DND-41 (cell line): ENCODE data around the gene WDR18.

Source experiments
- EZH2 ChIP-seq: IDR thresholded peaks from 3 replicates; pipeline ENCODE4 v1.6.1; 2012; ENCODE audit warnings: borderline replicate concordance, low read depth, mild to moderate bottlenecking, moderate library complexity, low read length, inconsistent platforms; ENCODE audit not compliant: severe bottlenecking
- TF ChIP-seq, protein P1 (sequence below): IDR thresholded peaks from 2 replicates; pipeline ENCODE4 v1.5.1; 2012; ENCODE audit warnings: borderline replicate concordance, low read length, moderate library complexity, mild to moderate bottlenecking; ENCODE audit not compliant: poor library complexity, severe bottlenecking; ENCODE audit errors: extremely low read depth

DNA sequence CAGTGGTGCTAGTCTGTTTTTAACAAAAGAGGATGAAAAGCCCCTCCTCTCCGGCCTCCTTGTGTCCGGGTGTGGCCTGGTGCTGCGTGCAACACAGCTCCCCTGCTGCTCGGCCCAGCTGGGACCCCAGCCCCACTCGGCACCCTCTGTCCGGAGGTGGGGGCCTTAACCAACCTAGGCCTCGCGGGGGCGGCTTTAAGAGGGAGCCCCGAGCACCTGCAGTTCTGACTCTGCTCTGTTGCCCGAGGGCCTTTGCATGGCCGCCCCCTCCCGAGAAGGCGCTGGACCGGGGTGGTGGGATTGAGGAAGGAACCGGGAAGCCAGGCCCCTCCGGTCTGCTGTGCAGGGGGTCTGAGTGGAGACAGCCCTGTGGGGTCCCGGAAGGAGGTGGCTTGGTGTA, 10.4 kb downstream of the WDR18 start:
- TF ChIP-seq EZH2 = no peak
- TF ChIP-seq, protein P1, sequence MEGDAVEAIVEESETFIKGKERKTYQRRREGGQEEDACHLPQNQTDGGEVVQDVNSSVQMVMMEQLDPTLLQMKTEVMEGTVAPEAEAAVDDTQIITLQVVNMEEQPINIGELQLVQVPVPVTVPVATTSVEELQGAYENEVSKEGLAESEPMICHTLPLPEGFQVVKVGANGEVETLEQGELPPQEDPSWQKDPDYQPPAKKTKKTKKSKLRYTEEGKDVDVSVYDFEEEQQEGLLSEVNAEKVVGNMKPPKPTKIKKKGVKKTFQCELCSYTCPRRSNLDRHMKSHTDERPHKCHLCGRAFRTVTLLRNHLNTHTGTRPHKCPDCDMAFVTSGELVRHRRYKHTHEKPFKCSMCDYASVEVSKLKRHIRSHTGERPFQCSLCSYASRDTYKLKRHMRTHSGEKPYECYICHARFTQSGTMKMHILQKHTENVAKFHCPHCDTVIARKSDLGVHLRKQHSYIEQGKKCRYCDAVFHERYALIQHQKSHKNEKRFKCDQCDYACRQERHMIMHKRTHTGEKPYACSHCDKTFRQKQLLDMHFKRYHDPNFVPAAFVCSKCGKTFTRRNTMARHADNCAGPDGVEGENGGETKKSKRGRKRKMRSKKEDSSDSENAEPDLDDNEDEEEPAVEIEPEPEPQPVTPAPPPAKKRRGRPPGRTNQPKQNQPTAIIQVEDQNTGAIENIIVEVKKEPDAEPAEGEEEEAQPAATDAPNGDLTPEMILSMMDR = no peak
